ENCODE measurements around the gene FNDC7.
"Not testable (repeated sequence)": the region's sequence is repeated elsewhere in the genome, so short reads cannot be mapped to it uniquely, and the experiment has no call there.

FNDC7 gene

GRCh38 chr1:108701176-108701849 lies 11.4 kb upstream of the FNDC7 start:
- DNase-seq, result no peak

- not testable (repeated sequence) for DNase-seq
These were observed 10.6 kb upstream of the FNDC7 start for GRCh38 chr1:108702109-108702508.

- DNase-seq, result no peak
These were observed 8.8 kb upstream of the FNDC7 start for GRCh38 chr1:108703939-108704338.

- no peak for DNase-seq
These were observed 8.2 kb upstream of the FNDC7 start for GRCh38 chr1:108704496-108704895.

GRCh38 chr1:108706643-108707042 lies 6.1 kb upstream of the FNDC7 start:
- DNase-seq, result no peak

- peak; percentile 48 for DNase-seq
These were observed 3.7 kb upstream of the FNDC7 start for GRCh38 chr1:108708691-108709660.

- DNase-seq, result no peak
These were observed 3.2 kb downstream of the FNDC7 start for GRCh38 chr1:108715932-108716331.

GRCh38 chr1:108716437-108717230 lies 3.9 kb downstream of the FNDC7 start:
- DNase-seq, result no peak

- DNase-seq, result no peak
These were observed 5.1 kb downstream of the FNDC7 start for GRCh38 chr1:108717774-108718316.

GRCh38 chr1:108718927-108719655 lies 6.4 kb downstream of the FNDC7 start:
- DNase-seq, result no peak

GRCh38 chr1:108719656-108720435 lies 7.1 kb downstream of the FNDC7 start:
- DNase-seq, result no peak

- DNase-seq, result peak; percentile 12
These were observed 9.6 kb downstream of the FNDC7 start for GRCh38 chr1:108722292-108722691.

GRCh38 chr1:108725906-108726305 lies 13.2 kb downstream of the FNDC7 start:
- DNase-seq, result no peak

- no peak for DNase-seq
These were observed 15.7 kb downstream of the FNDC7 start for GRCh38 chr1:108728327-108728923.

- DNase-seq, result no peak
These were observed 16.8 kb downstream of the FNDC7 start for GRCh38 chr1:108729481-108729880.

GRCh38 chr1:108732398-108732797 lies 19.7 kb downstream of the FNDC7 start:
- DNase-seq, result no peak

- no peak for DNase-seq
These were observed 21.6 kb downstream of the FNDC7 start for GRCh38 chr1:108734171-108734865.

- no peak for DNase-seq
These were observed 29.5 kb downstream of the FNDC7 start for GRCh38 chr1:108742253-108742652.

GRCh38 chr1:108745980-108746381 lies 33.3 kb downstream of the FNDC7 start:
- no peak for DNase-seq

All from OCI-M1 (cell line).